HG02678 (cell line): ENCODE data around the gene ZSCAN30.
"Not testable (repeated sequence)": the region's sequence is repeated elsewhere in the genome, so short reads cannot be mapped to it uniquely, and the experiment has no call there.

Experiments
- ATAC-seq: cut with Tn5 transposase; IDR thresholded peaks from one replicate; pipeline ENCODE4 v1.9.1; 2021; ENCODE audit warnings: mild to moderate bottlenecking, moderate library complexity; ENCODE audit not compliant: unreplicated experiment

Gene ZSCAN30

GRCh38 chr18:35239314-35239713 is 50.7 kb downstream of the ZSCAN30 start:
- no peak for ATAC-seq

GRCh38 chr18:35236571-35237363 is 53.3 kb downstream of the ZSCAN30 start:
- ATAC-seq = no peak

GRCh38 chr18:35231052-35231451 is 59.0 kb downstream of the ZSCAN30 start:
- ATAC-seq = peak; percentile 91

- no peak for ATAC-seq
These were observed 62.8 kb downstream of the ZSCAN30 start for GRCh38 chr18:35227254-35227653.

- ATAC-seq = no peak
These were observed 66.2 kb downstream of the ZSCAN30 start for GRCh38 chr18:35223797-35224196.

- no peak for ATAC-seq
These were observed 69.6 kb downstream of the ZSCAN30 start for GRCh38 chr18:35220424-35220823.

GRCh38 chr18:35219331-35219730 is 70.7 kb downstream of the ZSCAN30 start:
- not testable (repeated sequence) for ATAC-seq

- not testable (repeated sequence) for ATAC-seq
These were observed 73.4 kb downstream of the ZSCAN30 start for GRCh38 chr18:35216611-35217010.

GRCh38 chr18:35215026-35215425 is 75.0 kb downstream of the ZSCAN30 start:
- no peak for ATAC-seq

- not testable (repeated sequence) for ATAC-seq
These were observed 84.1 kb downstream of the ZSCAN30 start for GRCh38 chr18:35205746-35206458.

- ATAC-seq = no peak
These were observed 84.8 kb downstream of the ZSCAN30 start for GRCh38 chr18:35205199-35205712.

- no peak for ATAC-seq
These were observed 87.0 kb downstream of the ZSCAN30 start for GRCh38 chr18:35203067-35203466.

- ATAC-seq = no peak
These were observed 88.6 kb downstream of the ZSCAN30 start for GRCh38 chr18:35201256-35201931.
